HG02623 (cell line): ENCODE data around the gene KCNMA1.

ENCODE experiments used
- ATAC-seq: cut with Tn5 transposase; IDR thresholded peaks from one replicate; pipeline ENCODE4 v1.9.1; 2021; ENCODE audit warnings: moderate library complexity; ENCODE audit not compliant: unreplicated experiment

KCNMA1 gene

DNA sequence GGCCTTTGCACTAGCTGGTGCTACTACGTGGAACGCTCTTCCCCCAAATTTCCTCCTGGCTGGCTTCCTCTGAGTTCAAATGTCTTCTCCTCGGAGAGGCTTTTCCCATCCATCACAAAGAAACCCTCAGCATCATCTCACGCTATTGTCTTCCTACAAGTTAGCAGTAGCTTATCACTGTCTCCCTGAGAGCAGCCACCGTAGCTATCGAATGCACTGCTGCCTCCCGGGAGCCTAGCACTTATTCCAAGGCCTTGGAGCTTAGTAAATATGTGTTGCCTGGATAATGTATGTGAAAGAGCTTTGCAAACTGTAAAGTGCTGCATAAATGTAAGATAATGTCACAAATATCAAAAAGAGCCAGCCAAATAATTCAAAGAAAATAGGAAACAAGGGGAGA, 124.4 kb downstream of the KCNMA1 start:
- ATAC-seq: no peak

DNA sequence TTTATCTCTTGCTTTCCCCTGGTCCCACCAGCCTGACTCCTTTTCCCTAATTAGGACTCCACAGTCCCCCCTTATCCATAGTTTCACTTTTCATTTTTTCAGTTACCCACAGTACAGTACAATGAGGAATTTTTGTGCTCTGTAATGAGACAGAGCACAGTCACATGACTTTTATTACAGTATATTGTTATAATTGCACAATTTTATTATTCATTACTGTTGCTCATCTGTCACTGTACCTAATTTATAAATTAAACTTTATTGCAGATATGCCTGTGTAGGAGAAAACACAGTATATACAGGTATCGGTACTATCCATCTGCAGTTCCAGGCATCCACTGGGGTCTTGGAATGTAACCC, 125.4 kb downstream of the KCNMA1 start:
- no peak for ATAC-seq

DNA sequence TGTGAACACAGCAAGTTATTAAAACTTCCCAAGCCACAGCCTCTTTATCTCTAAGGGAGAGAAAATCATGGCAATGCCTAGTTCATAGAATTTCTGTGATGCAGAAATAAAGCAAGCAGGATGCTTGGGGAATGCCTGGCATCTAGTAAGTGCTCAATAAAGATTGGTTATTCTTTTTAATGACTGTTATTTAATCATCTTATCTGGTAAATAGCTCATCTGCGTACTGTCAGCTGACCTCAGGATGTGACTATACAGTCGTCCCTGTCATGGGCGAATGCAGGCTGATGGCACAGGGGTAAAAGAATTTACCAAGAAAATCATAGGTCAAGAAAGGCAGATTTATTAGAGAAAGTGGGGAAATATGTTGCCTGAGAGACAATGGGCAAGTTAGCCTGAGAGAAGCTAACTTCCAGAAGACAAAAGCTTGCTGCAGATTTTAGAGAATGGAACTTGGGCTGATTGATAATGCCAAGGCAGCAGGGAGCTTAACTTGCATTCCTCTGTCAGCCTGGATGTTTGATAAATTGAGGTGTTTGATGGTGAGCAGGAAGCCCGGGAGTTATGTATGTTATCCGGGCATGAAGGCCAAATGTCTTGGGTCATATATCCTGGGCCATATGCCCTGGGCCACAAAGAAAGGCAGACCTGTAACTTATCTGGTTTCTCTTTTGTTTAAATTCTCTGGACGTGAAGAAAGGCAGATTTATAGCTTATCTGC, 126.0 kb downstream of the KCNMA1 start:
- no peak for ATAC-seq

DNA sequence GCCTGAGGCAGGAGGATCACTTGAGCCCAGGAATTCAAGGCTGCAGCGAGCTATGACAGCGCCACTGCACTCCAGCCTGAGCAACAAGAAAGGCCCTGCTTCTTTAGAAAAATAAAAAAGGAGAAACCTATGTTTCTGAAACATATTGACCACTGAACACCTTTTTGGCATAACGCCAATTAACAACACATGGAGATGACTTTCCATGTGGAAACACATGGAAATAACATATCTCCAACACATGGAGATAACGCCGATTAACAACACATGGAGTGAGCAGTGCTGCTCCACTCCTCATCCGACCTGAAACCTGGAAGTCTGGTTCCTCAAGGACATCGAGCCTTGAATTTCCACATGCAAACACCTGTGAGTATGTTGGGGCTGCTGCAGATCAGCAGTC, 126.9 kb downstream of the KCNMA1 start:
- no peak for ATAC-seq

DNA sequence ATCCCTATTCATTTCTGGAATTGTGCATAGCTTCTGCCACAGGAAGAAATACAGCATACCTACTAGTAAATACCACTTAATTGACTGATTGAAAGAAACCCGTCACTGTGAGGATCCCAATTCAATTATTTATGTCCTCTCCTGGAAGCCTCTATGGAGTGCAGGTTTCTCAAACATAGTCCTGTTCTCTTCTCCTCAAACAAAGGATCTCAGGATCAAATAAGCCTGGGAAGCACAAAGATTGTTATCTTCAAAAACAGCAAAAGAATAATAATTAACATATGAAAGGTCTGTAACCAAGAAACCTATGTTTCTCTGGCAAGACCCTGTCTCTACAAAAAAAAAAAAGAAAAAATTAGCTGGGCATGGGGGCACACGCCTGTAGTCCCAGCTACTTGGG, 127.3 kb downstream of the KCNMA1 start:
- no peak for ATAC-seq

DNA sequence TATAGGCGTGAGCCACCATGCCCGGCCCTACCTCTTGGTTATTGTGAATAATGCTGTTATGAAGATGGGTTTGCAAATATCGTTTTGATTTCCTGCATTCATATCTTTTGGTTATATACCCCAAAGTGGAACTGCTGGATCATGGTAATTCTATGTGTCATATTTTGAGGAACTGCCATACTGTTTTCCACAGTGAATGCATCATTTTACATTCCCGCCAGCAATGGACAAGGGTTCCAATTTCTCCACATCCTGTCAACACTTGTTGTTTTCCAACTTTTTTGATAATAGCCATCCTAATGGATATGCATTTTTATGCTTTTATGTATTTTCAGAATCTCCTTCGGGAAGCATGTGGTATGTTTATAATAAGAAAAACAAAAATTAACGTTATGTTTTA, 128.2 kb downstream of the KCNMA1 start:
- no peak for ATAC-seq

DNA sequence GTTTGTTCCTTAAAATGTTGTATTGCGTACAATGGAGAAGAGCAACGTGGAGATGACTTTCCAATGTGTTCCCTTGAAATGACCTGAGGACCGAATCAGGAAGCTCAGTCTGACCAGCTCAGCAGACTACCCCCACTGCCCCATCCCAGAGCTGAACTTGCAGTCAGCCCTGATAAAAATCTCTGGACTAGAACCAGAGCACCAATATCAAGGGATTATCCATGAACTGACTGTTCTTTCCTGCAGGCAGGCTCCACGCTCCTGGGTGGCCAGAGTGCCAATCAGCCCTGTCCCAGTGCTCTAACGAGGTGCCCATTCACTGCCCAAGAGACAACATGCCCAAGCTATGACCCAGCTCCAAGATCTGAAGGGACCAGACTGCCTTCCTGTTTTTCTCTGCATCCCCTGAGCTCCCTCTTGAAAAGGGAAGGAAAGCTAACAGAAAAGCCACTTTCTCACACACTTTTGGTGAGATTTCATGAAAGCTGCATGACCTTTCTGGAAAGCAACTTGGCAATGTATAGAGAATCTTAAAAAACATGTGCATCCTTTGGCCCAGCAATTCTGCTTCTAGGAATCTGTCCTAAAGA, 130.2 kb downstream of the KCNMA1 start:
- ATAC-seq: no peak

DNA sequence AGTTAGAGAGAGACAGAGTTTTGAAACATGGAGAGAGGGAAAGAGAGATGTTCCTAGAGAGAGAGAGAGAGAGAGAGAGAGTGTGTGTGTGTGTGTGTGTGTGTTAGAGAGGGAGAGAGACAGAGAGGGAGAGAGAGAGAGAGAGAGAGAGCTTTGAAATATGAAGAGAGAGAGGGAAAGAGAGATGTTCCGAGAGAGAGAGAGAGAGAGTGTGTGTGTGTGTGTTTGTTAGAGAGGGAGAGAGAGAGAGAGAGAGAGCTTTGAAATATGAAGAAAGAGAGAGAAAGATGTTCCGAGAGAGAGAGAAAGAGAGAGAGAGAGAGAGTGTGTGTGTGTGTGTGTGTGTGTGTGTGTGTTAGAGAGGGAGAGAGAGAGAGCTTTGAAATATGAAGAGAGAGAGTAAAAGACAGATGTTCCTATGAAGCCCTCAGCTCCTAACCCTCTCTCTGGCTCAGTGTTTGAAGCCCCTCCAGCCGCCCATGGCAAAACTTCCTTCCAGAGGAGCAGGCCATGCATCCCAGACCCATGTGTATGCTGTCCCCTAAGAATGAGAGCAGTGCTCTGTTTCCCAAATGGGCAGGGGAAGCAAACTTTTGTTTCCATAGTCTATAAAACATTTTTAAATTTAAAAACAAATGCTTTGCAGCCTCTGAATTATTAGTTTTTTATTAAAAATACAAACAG, 130.9 kb downstream of the KCNMA1 start:
- no peak for ATAC-seq

DNA sequence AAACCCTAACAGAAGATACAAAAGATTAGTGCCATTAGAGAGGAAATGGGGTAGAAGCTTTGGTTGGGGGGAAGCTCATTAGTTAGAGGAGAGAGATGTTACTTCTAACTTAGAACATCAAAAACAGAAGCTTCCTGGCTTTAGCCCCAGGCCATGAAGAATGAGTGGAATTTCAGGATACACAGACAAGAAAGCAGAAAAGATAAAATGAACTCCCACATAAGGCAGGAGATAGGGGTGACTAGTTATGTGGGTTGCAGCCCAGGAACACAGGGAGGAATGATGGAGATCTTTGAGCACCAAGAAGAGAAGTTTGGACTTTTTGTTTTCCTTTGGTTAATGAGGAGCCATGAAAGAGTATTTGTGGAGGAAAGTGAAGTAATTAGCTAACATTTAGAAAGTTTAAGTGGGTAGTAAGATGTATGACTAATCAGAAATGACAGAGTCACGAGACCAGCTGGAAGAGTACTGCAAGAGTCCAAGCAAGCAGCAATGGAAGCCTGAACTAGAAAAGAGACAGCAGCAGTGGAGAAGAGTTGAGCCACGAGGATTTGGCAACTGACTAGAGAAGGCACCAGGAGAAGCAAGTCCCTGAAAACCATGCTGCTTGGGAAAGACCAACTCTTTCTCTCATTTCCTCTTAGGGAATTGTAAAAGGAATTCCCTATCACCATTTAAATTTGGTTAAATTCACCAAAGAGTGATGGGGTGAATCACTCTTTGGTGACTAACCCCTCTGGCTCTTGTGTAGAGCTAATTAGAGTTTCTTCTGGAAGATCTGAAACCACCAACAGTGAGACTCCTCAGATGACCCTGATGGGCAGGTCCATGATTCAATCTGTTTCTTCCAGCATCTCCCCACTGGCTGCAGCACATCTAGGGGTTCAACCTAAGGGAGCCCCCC, 131.9 kb downstream of the KCNMA1 start:
- no peak for ATAC-seq

DNA sequence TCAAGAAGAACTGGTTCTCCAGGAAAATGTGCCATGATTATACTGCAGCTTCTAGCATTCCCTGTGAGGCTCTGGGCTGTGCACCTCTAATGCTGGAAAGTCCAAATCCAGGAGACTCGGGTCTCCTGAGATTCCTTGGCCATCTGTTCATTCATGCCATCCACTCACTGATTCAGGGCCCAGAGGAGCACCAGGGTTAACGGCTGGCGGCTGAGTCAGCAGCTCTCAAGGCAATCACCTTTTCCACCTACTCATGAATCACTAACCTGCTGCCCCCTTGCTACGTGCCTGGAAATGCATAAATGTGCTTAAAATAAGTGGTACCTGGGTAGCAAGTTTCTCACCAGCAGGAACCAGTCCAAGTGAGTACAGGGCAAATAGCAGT, 132.7 kb downstream of the KCNMA1 start:
- no peak for ATAC-seq

DNA sequence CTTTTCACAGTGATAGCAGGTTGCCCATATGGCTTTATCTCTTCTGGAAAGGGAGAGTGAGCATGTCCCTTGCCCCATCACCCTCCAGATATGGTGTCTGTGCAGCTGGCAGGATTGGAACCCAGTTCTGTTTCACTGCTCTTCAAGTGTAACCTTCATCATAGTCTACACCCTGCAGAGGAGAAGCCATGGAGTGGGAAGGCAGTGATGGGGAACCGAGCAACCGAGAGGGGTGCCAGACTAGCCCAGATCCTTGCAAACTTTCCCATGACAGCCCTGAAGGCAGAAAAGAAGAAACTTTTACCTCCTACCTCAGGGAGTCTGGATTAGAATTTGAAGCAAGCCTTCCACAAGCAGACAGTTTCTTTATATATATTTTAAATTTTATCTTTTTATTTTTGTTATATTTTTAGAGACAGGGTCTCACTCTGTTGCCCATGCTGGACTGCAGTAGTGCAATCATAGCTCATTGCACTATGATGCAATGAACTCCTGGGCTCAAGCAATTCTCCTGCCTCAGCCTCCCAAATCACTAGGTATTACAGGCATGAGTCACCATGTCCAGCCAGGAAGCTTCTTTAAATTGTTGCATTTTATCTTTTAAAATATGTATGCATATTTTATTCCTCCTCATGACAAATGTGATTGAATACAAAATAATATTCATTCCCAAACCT, 133.3 kb downstream of the KCNMA1 start:
- ATAC-seq: no peak

DNA sequence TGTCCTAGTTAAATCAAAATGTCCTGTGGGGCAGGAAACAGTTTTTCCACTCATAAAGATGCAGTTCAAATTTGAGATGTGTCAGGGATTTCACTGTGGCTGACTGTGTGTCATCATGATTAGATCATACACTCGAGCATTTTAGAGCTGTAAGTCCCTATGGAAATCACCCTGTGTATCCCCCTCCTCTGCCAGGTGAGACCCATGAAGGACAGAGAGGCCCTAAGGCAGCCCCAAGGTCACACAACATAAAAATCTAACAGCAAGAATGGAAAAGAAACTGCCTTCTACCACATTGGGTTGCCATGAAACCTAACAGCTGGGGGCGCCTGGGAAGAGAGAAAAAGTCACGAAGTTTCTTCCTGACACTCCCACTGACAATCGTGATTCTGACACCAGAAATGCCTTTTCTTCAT, 135.8 kb downstream of the KCNMA1 start:
- ATAC-seq: no peak

DNA sequence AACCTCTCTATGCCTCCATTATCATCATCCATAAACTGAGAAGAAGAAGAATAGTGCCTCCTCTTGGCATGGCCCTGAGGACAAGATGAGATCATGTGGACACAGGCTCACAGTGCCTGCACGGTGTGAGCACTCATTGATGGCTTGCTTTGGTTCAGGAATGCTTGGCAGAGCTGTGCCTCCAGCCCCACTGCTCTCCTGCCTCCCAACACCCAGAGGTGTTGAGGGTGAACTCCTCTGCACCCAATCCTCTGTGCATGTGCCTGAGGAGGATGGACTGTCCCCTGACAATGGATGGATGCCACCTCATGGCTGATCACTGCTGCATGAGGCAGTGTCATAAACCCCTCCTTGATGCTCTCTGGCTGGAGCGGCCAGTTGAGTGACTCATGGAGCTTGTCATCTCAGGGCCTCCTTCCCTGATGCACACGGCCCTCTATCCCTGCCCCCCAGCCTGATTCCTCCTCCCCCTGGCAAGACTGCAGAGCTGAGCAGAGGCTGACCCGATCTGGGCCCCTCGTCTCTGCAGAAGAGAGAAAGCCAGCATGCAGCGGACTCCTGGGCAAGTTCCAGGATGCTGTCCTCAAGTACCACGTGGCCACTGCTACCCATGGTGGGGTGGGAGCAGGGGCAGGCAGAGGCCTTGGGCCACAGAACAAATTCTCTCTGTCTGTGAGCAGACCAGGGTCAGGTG, 136.3 kb downstream of the KCNMA1 start:
- ATAC-seq: no peak

DNA sequence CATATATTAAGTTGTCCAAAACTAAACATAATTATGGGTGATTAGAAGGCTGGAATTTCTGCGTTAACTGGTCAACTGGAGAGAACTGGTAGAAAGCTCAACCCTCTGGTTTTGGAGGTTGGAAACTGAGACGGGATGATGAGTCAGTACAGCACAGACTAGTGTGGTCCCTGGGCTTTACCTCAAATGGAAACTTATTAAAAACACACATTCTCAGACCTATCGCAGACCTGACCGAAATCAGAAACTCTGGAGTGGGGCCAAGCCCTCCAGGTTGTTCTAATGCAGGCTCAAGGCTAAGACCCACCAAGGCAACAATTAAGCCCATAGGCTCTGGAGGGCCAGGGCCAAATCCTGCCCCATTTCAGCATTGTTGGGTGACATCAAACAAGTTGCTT, 136.9 kb downstream of the KCNMA1 start:
- ATAC-seq: peak; percentile 47

DNA sequence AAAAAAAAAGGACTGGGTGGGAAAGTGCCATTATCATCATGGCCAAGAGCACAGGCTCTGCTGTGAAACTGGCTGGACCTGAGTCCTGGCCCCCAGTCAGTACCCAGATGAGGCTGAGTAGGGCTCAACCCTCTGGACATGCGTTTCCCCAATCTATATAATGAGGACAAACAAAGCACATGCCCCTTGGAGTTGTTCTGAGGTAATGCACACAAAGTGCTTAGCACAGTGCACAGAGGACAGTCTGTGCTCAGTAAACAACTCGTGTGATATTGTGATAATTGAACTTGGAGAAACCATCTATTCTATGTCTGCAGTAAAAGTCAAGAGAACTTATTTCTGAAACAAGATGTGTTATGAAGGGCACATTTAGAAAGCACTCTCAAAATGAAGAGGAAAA, 138.8 kb downstream of the KCNMA1 start:
- no peak for ATAC-seq

DNA sequence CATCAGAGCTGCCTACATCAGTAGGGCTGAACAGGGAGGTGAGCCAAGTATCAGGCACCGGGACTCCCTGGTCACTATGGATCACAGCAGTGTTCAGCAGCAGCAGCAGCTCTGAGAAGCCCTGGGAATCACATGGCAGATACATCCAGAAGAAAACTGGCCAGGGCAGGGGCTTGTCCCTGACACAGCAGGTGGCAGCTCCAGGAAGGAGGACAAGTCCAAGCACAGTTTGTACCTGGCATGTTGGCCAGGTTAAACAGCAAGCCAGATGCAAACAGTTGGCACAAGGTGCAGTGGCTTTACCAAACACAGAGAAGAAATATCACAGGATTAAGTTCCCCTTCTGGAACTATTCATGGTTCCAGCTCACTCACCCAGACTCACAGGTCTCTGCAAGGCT, 139.4 kb downstream of the KCNMA1 start:
- ATAC-seq: no peak

DNA sequence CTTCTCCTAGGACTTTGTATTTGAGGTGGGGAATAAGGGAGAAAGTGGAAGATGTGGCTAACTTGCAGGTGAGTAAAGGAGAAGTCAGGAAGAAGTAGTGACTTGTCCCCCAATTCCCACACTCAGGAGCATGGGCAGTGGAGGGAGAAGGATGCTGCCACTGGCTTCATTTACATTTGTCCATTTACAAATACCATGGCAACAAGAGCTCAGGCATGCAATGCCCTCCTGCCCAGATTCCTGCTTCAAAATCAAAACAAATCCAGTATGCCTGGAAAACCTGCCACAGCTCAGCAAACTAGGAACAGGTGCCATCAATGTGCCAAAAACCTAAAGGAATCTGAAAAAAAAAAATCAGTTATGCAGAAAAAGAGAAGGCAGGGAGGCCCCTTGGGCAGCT, 139.9 kb downstream of the KCNMA1 start:
- no peak for ATAC-seq

DNA sequence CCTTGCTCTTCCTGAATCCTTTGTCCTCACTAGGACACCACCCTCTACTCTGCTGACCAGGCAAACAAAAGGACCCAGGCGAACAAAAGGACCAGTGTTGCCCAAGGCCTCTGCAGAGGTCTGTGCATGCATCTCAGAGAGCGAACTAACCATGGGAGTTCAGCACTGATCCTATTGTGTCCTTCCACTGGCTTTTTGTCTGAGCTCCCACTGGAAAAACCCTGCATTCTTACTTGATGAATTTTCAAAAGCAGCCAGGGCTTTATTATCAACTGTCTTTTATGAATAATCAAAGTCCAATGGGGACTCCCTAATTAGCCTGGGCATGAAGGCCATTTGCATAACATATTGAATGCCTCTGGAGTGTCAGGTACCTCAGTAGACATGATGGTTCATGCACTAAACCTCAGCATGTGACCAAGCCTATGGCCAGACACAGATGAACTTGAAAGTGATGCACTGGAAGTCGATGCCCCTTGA, 140.6 kb downstream of the KCNMA1 start:
- ATAC-seq: no peak

DNA sequence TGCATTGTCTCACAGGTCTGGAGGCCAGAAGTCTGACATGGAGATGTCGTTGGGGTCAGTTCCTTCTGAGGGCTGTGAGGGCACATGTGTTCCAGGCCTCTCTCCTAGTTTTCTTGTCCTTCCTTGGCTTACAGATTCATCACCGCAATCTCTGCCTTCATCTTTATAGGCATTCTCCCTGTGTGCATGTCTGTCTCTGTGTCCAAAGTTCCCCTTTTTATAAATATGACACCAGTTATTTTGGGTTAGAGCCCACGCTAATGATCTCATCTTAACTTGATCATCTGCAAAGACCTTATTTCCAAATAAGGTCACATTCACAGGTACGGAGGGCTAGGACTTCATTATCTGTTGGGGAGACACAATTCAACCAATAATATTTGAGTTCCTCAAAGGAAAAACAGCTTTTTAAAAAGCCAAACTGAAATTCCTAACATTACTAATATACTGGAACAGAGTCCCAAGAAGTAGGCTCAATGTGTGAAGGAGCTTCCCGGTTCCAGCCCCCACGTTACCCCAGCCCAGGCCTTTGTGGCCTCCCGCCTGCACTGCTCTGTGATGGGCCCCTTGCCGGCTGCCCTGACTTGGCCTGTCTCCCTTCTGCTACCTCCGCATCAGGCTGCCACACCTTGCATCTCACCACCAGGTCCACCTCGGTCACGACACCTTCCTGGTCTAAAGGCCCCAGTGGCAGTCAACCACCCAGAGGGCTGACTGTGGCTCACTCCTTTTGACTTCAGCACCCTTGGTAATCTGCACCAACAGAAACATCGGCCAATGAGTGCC, 142.7 kb downstream of the KCNMA1 start:
- ATAC-seq: no peak
